NCI-H524 (cell line): Measurements from ENCODE around the gene WNT4.

ENCODE experiments used
- DNase-seq, 2 experiments: peaks; one replicate each; lab custom pipeline; 2025; lab: John Stamatoyannopoulos, UW

WNT4 gene

DNA sequence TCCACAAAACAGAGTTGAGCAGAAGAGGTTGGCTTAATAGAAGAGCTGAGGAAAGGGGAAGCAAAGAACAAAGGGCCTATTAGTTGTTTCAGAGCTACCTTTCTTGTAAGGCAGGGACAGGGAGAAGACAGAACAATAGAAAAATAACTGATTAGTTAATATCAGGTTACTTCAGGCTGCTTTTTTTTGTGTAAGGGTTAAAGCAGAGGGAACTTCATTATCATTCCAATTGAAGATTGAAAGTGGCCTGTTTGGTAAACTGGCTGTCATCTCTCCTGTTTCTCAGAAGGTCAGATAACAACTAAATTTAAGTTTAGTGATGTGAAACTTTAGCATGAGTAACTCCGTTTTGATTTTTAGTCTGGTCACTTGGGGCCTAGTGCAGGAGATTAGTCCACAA is 68.1 kb downstream of the WNT4 start:
- DNase-seq: no peak

DNA sequence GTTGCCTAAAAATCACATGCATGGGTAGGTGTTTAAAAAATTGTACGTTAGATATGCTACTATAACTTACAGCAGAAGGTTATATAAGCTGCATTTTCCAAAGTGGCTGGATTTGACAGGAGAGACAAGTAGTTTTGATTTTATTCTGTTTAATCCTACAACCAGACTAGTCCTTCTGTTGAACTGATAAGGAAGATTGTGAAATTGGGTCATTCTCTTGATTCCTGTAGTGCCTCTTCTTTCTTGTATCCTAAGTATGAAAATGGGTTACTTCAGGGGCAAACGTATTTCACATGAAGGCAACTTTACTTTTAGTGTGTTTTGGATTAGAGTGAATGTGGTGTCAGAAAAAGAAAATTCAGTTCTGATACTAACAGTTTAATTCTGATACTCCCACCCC is 71.4 kb downstream of the WNT4 start:
- DNase-seq: no peak
